ENCODE measurements around the gene FMN1. TPM values are rescaled to one million over a fixed set of nuclear protein-coding genes. Genes with fewer than 3 reads are reported as not detected.
"Not testable (repeated sequence)": the region's sequence is repeated elsewhere in the genome, so short reads cannot be mapped to it uniquely, and the experiment has no call there.

Gene FMN1
- total RNA-seq, 1 experiment from 2014 or later, result 3.6 TPM

- peak; percentile 94 for DNase-seq (ENCODE audit: low spot score)
Observed at GRCh38 chr15:33089878-33090757, 104.4 kb downstream of the FMN1 start.

DNA sequence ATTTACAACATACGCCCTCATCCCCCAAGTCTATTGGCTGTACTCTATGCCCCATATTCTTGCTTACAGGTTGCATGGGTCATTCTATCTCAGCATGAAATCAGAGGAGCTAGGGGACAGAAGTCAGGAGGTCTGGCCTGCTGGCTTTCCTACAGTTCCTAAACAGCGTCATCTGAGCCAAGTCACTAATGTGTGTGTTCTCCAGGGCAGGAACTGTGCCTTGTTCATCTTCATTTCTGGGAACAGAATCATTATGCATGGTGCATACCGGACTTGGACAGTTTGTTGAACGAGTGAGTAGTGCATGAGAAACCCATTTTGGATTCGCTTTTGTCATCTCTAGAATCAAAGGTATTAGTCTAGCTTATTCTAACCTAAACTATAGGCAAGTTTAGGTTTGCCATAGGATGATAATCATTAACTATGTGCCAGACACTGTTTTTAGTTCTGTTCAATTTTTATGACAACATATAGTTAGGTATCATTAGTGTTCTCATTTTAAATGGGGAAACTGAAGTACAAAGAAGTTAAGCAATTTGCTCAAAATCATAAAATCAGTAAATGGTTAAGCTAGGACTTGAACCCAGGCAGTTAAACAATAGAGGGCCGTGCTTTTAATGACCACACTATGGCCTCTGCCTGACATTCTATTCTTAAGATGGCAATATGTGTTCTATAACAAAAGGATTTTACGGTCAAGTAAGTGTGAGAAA is 105.2 kb downstream of the FMN1 start:
- no peak for DNase-seq (ENCODE audit: low spot score)

DNA sequence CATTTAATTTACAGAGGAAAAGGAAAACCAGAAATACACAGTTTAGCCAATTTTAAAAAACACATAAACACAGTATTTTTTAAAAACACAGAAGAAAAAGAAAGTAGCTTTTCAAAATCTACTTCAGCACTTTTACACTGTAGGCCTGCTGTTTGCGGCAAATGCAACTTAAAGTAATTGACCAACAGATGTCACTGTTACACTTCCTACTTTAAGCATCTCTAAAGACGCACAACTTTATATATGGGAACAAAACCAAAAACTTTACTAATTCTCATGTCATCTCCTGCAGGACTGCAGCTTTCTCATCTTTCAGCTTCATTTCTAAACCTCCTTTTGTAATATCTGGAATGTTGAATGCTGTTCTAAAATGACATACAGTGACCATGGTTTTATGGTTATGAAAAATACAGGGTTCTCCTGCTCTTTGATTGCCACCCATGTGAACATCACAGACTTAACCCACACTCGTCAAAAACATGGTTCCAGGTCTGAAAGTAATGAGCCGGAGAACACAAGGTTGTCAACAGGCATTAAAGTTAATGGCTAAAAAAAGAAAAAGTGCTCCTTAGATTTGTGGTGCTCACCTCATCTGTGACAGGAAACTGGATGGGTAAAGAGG is 107.9 kb downstream of the FMN1 start:
- peak; percentile 74 for DNase-seq (ENCODE audit: low spot score)

- no peak for DNase-seq (ENCODE audit: low spot score)
Observed at GRCh38 chr15:33084661-33085060, 109.9 kb downstream of the FMN1 start.

- no peak for DNase-seq (ENCODE audit: low spot score)
Observed at GRCh38 chr15:33083232-33084081, 111.1 kb downstream of the FMN1 start.

- DNase-seq (ENCODE audit: low spot score), result no peak
Observed at GRCh38 chr15:33080006-33080405, 114.5 kb downstream of the FMN1 start.

- DNase-seq (ENCODE audit: low spot score), result no peak
Observed at GRCh38 chr15:33078607-33079006, 115.9 kb downstream of the FMN1 start.

GRCh38 chr15:33076937-33077336 is 117.6 kb downstream of the FMN1 start:
- DNase-seq (ENCODE audit: low spot score), result no peak

- peak; percentile 23 for DNase-seq (ENCODE audit: low spot score)
Observed at GRCh38 chr15:33074942-33075341, 119.6 kb downstream of the FMN1 start.

- no peak for DNase-seq (ENCODE audit: low spot score)
Observed at GRCh38 chr15:33074212-33074611, 120.3 kb downstream of the FMN1 start.

- no peak for DNase-seq (ENCODE audit: low spot score)
Observed at GRCh38 chr15:33071451-33071850, 123.1 kb downstream of the FMN1 start.

- DNase-seq (ENCODE audit: low spot score), result not testable (repeated sequence)
Observed at GRCh38 chr15:33069903-33070302, 124.6 kb downstream of the FMN1 start.

- no peak for DNase-seq (ENCODE audit: low spot score)
Observed at GRCh38 chr15:33069161-33069560, 125.4 kb downstream of the FMN1 start.

DNA sequence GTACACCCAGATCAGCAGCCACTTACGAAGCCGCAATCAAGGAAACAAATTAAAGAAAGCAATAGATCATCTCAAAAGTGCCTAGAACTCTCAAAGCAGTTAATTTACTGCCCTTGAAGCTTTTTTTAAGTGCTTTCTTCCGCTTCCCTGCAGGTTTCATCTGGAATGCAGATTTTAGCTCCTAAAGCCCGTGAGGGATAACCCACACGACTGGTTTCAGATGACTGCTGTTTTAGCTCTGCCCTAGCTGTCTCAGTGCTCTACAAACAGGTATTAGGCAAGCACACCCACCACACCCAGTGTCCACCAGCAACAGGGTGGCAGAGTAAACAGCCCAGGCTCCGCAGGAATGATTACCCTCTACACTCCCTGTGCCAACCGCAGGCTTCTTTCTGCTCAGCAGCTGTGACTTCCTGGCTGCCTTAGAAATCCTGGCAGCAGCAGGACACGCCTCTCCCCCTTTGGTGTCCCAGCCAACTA is 126.0 kb downstream of the FMN1 start:
- peak; percentile 98 for DNase-seq (ENCODE audit: low spot score)

GRCh38 chr15:33068007-33068481 is 126.5 kb downstream of the FMN1 start:
- peak; percentile 86 for DNase-seq (ENCODE audit: low spot score)

DNA sequence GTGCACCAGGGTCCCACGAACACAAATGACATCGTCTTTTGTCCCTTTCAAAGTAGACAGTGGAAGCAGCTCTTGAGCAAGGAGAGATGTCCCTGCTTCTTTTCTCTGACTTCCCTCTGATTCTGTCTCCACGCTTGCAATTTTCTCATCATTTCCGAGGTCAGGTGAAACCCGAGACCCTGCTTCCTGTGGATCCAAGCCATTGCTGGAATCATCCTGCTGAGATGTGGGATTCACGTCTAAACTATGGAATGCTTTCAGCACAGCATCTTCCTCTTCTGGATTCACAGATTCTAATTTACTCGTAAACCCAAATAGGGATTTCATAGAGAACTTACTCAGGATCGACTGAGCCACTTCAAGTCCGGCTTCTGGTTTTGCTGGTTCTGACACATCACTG is 127.1 kb downstream of the FMN1 start:
- peak; percentile 52 for DNase-seq (ENCODE audit: low spot score)

- DNase-seq (ENCODE audit: low spot score), result no peak
Observed at GRCh38 chr15:33066584-33066983, 127.9 kb downstream of the FMN1 start.

DNA sequence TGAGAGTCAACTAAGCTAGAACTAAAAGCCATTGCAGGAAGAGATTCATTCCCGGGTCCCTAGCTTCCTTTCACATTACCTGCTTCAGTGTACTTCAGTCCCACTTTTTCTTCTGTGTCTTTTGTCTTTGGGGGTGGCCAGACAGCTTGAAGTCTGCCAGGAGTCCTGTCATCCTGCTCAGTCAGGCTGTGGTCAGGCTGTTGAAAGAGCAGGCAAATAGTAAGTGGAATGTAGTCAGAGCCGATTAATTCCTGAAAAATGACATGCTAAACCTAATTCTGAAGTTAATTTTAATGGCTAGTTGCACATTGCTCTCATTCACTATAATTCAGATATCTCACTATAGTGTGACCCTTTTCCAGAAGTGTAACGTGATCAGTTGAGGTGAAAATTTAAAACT is 129.6 kb downstream of the FMN1 start:
- peak; percentile 35 for DNase-seq (ENCODE audit: low spot score)

- DNase-seq (ENCODE audit: low spot score), result no peak
Observed at GRCh38 chr15:33059184-33059583, 135.3 kb downstream of the FMN1 start.

DNA sequence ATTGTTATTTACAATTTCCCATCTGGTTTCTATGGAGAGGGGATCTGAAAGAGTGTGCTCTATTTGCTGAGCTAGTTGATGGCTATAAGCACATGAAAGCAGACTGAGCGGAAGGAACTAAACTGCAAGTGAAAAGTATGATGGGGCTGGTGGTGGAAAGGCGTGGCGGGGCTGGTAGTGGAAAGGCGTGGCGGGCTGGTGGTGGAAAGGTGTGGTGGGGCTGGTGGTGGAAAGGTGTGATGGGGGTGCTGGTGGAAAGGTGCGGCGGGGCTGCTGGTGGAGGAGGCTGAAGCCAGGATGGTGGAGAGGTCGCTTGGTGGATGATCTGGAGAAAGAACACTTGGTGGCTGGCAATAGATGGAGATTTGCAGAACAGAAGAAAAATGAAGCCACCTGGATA is 136.7 kb downstream of the FMN1 start:
- DNase-seq (ENCODE audit: low spot score), result no peak

DNA sequence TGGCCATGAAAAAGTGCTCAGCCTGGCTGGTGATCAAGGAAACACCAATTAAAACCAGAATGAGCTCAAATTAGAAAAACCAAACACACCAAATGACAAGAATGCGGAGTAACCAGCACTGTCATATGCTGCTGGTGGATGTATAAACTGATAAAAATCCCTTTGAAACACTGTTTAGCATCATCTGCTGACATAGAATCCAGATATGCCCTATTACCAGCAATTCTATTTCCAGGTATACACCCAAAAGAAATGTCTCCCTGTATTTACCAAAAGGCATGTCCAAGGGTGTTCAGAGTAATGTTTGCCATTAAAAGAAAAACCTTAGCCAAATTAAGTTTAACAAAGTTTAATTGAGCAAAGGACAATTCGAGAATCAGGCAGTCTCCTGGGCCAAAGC is 138.6 kb downstream of the FMN1 start:
- DNase-seq (ENCODE audit: low spot score), result no peak
